NCI-H128 (cell line): ENCODE measurements around the gene YAE1.

ENCODE experiments used
- DNase-seq: peaks from one replicate; lab custom pipeline; 2025; ENCODE audit not compliant: unreplicated experiment; lab: John Stamatoyannopoulos, UW

The YAE1 gene

DNA sequence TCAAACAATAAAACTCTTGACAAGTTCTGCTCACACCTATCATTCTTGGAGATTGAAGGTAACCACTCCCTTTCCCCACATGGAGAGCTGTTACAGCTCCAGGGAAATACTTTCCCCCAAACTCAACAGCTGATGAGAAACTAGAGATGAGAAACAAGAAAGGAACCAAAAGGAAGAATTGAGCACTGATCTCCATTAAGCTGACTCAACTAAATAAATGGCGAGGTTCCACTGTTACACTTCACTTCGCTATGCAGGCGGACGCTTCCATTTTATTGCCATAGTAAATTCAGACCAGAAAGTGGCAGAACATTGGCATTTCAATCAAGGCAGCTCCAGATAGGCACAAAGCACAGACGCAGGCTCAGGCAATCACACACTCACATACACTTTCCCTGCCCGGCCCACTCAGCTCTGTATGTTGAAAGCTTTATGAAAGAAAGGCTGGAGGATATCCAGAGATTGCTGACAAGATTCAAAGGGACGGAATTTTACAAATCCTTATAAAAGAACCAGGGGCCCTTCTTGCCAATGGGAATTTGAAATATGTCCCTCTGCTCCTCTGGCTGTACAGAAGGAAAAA lies 11.5 kb upstream of the YAE1 start:
- DNase-seq, result no peak

DNA sequence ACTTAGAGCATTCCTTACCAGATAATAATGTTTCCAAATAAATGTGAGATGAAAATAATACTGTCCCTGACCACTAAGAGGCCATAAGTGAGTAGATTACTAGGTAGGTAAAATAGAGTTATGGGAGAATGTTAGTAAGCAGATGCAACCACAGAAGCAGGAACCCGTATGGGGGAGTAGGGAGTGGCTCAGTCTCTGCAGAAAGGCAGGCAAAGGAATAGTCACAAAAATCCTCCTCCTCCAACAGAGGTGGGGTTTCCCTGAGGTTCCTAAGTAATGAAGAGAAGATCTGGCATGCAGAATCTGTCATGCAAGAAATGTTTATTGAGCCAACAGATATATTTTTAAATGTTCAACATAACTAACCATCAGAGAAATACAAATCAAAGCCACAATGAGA lies 9.0 kb upstream of the YAE1 start:
- no peak for DNase-seq

GRCh38 chr7:39557911-39558310 lies 8.3 kb upstream of the YAE1 start:
- no peak for DNase-seq

DNA sequence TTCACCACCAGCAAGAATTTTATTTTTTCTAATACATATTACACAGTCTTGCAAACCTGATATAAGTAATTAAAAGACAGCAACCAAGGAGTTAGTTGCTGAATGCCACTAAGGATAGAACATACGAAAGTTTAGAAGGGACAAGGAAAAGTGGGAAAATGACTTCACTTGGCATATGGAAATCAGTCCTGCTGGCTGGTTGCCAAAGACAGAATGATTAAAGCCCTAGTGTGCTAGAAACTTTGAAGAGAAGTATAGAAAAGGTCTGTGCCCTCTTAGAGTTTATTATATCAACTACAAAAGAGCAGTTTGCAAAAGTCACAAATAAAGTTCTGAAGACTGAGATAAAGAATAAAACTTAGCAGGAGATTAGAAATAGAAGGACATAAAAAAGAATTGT lies 5.8 kb upstream of the YAE1 start:
- no peak for DNase-seq

- DNase-seq, result no peak
Observed at GRCh38 chr7:39560997-39561396, 5.2 kb upstream of the YAE1 start.

DNA sequence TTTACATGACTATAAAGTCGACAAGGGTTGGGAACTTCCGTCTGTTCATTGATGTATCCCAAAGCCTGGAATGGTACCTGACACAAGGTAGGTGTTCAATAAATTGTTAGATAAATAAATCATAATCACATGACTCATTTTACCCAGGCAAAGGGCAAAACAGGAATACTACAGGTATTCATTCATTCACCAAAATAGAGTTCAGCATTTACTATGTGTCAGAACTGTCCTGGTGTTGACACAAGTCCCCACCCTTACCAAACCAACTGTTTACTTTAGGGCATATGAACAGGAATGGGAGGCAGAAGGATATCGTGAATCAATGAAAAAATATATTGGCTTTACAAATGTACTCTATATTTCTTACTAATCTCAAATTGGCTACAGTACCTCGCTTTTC lies 666 bp upstream of the YAE1 start:
- DNase-seq, result no peak

GRCh38 chr7:39567294-39567693 lies 1.1 kb downstream of the YAE1 start:
- DNase-seq, result no peak

- no peak for DNase-seq
Observed at GRCh38 chr7:39574673-39575349, 8.6 kb downstream of the YAE1 start.

DNA sequence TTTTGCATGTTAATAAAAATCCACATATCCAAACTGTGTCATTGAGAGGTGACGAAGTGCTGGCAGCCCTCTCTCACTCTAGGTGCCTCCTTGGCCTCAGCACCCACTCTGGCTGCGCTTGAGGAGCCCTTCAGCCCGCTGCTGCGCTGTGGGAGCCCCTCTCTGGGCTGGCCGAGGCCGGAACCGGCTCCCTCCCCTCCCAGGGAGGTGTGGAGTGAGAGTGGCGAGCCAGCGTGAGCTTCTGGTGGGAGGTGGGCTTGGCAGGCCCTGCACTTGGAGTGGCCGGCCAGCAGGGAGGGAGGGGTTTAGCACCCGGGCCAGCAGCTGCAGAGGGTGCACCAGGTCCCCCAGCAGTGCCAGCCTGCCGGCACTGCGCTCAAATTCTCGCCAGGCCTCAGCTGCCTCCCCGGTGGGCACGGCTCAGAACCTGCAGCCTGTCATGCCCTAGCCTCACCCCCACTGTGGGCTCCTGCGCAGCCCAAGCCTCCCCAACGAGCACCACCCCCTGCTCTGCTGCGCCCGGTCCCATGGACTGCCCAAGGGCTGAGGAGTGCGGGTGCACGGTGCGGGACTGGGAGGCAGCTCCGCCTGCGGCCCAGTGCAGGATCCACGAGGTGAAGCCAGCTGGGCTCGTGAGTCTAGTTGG lies 11.1 kb downstream of the YAE1 start:
- no peak for DNase-seq

DNA sequence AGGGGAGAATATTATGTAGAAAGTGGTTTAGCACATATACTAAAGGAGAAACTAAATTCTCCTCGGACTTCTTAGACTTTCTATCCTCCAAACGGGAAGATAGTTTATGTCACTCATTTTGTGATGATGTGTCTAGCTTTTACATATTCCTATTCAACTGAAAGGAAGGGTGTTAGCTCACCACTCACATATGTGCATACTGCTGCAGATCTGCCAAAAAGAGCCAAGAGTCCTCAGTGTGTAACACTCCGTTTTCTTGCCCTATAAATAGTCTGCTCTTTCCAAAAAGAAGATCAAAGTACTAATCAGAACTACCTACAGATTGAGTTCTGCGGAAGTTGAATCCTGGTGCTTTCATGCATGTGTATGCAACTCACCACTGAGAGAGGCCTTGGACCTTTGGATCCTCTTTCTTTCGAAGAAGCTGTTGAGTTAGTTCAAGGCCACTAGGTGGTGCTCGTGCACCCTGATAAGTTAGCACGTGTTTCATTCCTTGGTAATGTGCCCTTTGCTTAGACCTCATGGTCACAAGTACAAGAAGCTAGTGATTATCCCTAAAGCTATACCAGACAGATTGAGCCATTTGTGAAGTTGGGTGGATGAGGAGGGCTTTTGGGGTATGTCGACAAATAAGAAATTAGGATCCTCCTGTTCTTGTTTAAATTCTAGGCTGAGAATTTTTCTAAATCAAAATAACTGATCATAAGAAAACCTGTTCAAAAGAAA lies 14.1 kb downstream of the YAE1 start:
- peak; percentile 76 for DNase-seq

GRCh38 chr7:39582536-39582935 lies 16.3 kb downstream of the YAE1 start:
- DNase-seq, result no peak

DNA sequence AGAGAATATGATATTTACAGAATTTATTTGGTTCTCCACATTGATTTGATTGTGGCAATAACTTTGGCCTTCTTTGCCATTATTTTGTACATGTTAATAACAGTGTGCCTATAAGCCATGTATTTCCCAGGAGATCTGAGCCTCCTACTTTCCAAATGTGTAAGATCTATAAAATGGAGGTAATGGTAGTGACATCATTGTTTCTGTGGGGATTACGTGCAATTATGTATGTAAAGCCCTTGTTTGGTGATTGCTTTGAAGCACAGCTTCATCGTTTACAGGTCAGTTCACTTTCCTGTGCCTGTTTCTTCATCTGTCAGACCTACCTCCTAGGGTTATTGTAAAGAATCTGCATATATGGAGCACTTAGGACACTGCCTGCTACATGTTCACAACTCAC lies 17.3 kb downstream of the YAE1 start:
- no peak for DNase-seq

- no peak for DNase-seq
Observed at GRCh38 chr7:39587393-39587792, 21.2 kb downstream of the YAE1 start.

DNA sequence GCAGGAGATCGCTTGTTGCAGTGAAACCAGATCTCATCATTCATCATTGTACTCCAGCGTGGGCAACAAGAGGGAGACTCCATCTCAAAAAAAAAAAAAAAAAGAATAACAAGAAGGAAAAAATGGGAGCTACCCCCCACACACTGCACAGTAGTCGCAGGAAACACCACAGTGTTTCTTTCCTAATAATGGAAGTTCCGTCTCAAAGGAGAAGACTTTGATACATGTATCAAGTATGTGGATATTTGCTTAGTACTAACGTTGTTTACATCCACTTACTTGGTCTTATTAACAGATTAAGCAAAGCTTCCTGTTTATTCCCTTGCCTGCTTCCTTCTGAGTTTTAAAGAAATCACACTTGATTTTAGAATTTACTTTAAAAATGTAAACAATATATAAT lies 22.2 kb downstream of the YAE1 start:
- no peak for DNase-seq

GRCh38 chr7:39589323-39590111 lies 23.3 kb downstream of the YAE1 start:
- no peak for DNase-seq

DNA sequence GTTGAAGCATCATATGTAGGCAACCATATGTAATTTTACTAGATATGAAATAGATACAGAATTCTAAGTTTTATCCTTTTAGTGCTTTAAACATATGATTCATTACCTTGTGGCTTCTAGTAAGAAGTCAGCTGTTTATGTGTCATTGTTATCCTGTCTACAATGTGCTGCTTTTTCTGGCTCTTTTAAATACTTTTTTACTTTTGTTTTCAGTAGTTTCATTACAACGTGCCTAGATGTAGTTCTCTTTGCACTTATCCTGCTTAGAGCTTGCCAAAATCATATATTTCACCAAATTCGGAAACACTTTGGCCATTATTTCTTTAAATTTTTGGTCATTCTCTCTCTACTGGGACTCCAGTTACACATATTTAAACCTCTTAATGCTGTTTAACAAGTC lies 26.4 kb downstream of the YAE1 start:
- no peak for DNase-seq

- DNase-seq, result no peak
Observed at GRCh38 chr7:39594988-39595620, 28.9 kb downstream of the YAE1 start.

GRCh38 chr7:39602351-39602750 lies 36.1 kb downstream of the YAE1 start:
- no peak for DNase-seq

GRCh38 chr7:39603924-39604323 lies 37.7 kb downstream of the YAE1 start:
- DNase-seq, result no peak

DNA sequence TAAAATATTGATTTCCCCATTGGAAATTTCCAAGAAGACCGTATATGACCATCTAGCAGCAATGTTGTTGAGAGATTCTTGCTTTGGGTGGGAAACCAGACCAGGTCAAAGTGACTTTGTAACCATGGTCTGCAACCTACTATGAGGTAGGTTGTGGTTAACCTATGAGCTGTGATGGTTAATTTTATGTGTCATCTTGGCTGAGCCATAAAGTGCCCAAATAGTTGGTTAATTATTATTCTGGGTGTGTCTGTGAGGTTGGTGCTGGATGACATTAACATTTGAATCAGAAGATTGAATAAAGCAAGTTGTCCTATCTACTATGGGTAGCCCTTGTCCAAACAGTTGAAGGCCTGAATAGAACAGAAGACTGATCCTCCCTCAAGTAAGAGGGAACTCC lies 38.9 kb downstream of the YAE1 start:
- no peak for DNase-seq

GRCh38 chr7:39606352-39606751 lies 40.1 kb downstream of the YAE1 start:
- DNase-seq, result no peak
